Fibroblast of the conjunctiva (primary cell): ENCODE measurements around the gene RFTN1.

Experiments used
- DNase-seq: peaks from one replicate; pipeline ENCODE4 v3.0.0-alpha.2; 2010; ENCODE audit warnings: low read depth

The RFTN1 gene, protein sequence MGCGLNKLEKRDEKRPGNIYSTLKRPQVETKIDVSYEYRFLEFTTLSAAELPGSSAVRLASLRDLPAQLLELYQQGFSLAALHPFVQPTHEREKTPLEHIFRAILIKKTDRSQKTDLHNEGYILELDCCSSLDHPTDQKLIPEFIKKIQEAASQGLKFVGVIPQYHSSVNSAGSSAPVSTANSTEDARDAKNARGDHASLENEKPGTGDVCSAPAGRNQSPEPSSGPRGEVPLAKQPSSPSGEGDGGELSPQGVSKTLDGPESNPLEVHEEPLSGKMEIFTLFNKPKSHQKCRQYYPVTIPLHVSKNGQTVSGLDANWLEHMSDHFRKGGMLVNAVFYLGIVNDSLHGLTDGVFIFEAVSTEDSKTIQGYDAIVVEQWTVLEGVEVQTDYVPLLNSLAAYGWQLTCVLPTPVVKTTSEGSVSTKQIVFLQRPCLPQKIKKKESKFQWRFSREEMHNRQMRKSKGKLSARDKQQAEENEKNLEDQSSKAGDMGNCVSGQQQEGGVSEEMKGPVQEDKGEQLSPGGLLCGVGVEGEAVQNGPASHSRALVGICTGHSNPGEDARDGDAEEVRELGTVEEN

GRCh38 chr3:16513141-16514020, at the start of gene RFTN1:
RFTN1 (minus strand) TSS chr3:16513699; CDS start chr3:16493869, 19,830 bp downstream.
- no peak for DNase-seq

DNA sequence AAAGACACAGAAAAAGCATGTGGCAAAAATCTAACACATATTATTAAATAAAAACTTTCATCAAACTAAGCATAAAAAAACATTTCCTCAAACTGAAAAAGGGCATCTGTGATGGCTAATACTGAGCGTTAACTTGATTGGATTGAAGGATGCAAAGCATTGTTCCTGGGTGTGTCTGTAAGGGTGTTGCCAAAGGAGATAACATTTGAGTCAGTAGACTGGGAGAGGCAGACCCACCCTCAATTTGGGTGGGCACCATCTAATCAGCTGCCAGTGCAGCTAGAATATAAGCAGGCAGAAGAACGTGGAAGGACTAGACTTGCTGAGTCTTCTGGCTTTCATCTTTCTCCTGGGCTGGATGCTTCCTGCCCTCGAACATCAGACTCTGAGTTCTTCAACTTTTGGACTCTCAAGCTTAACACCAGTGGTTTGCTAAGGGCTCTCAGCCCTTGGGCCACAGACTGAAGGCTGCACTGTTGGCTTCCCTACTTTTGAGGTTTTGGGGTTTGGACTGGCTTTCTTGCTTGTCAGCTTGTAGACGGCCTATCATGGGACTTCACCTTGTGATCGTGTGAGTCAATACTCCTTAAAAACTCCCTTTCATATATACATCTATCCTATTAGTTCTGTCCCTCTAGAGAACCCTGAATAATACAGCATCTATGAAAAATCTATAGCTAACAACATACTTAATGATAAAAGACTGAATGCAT, 46.3 kb upstream of the RFTN1 start:
- DNase-seq: no peak

GRCh38 chr3:16554126-16554525, 40.6 kb upstream of the RFTN1 start:
- no peak for DNase-seq

DNA sequence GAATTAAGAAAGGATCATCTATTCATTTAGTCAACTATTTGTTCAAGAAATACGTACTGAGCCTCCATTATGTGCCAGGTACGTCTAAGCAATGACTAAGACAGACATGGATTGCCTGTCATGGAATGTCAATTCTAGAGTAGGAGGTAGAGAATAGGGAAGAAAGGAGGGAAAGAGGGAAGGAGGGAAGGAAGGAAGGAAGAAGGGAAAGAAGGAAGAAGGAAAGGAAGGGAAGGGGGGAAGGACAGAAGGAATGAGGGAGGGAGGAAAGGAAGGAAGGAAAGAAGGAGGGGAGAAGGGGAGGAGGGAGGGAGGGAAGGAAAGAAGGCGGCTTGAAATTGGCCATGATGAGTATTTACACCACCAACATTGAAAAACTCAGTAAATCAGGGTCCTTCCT, 39.3 kb upstream of the RFTN1 start:
- DNase-seq: no peak

GRCh38 chr3:16551342-16551976, 38.0 kb upstream of the RFTN1 start:
- DNase-seq: no peak

GRCh38 chr3:16550676-16551341, 37.3 kb upstream of the RFTN1 start:
- DNase-seq: peak; percentile 83

DNA sequence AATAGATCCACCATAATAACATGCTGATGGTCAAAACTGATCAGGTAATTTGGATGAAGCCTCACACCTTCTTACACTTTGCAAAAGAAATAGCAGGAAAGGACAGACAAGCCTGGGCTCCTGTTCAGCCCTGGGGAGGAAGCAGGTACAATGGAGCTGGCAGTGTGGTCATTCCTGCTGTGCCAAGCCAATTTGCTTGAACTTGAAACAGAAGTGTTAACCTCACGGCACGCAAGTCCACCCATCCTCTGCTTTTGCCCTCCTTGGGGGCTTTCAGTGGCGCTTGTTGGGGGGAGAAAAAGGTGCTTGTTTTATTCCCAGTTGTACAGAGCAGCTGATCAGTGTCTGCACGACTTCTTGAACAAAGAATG, 36.8 kb upstream of the RFTN1 start:
- no peak for DNase-seq

DNA sequence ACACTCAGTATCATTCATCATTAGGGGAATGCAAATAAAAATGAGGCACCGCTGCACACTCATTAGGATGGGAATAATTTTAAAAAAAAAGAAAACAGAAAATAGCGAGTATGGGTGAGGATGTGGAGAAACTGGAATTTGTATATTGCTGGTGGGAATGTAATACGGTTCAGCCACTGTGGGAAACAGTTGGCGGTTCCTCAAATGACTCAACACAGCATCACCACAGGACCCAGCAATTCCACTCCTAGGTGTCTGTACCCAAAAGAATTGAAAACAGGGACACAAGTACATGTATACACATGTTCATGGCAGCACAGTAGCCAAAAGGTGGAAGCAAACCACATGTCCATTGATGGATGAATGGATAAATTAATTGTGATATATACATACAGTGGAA, 35.2 kb upstream of the RFTN1 start:
- DNase-seq: no peak

DNA sequence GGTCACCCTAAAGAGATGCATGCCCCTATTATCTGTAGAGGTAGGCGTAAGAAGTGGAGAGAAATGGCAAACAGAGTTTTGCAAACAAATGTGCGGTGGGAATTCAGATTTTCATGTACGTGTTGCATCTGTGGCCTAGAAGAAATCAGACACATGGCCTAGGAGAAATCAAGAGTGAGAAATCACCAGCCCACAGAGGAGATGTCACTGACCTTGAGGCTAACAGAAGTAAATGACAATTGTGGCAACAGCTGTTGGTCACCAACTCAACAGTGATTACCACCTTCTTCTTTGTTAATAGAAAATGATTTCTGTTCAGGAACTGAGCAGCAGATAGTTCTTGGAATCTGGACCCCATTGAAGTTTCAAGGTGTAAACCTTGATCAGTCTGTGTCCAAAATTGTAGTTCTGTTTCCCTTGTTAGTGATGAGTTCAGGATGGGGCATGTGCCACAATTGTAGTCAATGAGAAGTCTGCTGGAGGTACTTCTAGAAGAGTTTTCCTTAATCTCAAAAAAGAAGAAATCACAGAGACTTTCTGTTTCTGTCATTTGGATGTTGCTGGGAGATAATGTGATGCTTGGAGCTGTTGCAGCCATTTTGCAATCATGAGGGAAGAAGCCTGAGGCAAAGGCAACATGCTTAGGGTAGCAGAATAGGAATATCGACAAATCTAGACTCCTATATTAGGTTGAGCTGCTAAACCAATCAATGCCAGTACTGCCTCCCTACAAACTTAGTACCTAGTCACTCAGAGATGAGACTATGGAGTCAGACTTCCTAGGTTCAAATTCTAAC, 34.3 kb upstream of the RFTN1 start:
- DNase-seq: no peak

DNA sequence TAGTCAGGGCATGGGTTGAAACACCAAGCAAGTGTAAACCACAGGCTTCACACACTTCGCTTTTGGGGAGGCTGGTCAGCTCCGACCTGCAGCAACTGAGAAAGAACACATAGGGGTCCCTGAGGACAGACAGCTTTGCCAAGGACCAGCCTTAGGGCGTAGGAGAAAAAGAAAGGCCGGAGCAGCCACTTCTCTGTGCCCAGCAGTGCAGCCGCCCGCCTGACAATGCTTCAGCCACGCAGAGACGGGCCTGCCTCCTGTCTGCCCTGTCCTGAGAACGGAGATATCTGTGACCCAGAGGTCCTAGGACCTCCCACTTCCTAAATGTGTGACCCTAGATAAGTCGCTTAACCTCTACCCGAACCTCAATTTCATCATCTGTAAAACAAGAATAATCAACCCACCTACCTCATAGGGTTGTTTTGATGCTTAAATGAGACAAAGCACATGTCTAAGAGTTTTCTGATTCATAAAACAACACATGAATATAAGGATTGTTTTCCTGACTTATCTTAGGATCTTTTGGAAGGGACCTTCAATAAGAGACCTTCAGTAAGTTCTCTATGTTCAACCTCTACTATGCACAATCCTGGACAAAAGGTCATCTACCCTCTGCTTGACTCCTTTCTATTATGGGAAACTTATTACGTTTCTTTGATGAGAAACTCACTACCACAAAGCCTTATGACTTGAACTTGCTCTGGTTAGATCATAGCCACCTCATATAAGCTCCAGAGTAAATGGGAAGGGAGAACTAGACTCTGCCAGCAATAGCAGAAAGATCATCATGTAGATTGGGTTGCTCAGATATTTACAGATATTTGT, 32.9 kb upstream of the RFTN1 start:
- DNase-seq: no peak

DNA sequence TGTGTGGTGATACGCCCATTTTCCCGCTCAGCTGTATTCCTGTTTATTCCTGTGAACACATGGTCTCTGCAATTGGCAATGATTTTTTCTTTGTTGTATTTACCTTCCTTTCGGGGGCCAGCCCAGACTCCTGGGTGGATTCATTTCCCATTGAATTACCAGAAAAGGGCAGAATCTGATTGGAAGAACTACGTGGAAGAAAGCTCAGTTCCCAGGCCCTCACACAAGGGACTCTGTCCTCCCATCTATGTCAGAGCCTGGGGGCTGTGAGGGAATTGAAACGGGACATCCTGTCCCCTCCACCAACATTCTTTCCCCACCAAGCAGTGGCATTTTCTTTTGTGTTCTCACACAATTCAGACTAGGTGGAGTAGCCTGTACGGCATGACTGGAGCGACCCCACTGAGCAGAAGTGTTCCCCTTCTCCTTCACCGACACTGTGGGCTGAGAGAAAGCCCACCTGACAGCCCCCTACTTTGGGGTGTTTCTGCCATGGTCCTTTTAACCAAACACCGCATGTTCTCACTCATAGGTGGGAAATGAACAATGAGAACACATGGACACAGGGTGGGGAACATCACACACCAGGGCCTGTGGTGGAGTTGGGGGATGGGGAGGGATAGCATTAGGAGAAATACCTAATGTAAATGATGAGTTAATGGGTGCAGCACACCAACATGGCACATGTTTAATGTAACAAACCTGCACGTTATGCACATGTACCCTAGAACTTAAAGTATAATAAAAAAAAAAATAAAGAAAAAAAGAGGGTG, 32.1 kb upstream of the RFTN1 start:
- no peak for DNase-seq

DNA sequence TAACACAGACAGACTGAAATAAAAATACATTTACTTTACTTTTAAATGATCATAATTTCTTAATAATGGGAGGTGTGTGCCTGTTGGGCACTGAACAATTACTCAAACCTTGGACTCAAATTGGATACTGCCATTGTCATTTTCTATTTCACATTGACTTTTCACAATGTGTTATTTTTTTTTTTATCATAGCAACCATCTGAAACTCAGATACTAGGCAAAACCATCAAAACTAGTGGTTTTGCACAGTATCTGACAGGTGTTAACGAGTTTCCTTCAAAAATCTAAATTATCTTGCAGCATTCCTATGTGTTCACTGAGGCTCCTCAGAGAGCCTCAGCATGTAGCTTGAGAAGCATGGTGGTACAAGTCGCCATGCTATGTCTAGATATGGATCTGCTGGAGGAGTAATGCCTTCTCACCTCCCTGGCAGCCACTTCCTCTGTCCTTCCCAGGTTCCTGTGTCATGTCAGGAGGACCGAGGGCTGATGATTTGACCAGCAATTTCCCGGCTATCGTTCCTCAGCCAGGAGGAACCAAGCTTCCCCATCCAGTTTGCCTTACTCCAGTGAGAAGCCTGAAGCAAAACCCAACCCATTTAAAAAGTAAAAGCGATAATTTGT, 29.9 kb upstream of the RFTN1 start:
- no peak for DNase-seq

- no peak for DNase-seq
These were observed 25.0 kb upstream of the RFTN1 start for GRCh38 chr3:16538507-16538906.

DNA sequence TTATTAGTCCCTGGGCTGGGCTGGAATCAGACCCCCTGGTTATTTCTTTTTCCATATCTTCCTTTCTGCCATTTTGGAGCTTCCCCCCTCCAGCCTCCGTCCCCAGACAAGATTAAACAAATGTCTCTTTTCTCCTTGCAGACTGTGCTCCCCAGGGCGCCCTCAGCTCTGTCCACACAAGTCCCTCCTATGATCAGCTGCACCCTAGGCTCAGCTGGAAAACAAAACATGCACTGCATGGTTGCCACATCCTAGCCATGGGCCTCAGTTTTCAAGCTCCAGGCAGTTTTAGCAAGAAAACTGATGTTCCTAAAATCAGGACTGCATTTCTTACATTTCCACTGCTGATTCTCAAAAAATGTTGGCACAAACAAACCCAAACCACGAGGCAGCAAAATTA, 23.5 kb upstream of the RFTN1 start:
- DNase-seq: no peak

DNA sequence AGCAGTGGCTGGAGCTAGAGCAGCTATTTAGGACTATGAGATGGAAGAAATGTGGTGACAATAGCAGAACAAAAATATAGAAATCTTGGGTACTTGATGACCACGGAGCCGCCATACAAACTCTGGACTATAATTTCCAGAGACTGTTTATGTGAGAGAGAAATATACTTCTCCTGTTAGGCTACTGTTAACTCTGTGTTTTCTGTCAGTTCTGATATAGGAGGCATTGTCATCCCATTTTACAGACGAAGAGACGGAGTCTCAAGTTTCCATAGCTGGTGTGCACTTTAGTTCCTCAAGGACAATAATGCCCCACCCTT, 22.8 kb upstream of the RFTN1 start:
- DNase-seq: no peak

- no peak for DNase-seq
These were observed 21.3 kb upstream of the RFTN1 start for GRCh38 chr3:16534640-16535262.

- no peak for DNase-seq
These were observed 20.6 kb upstream of the RFTN1 start for GRCh38 chr3:16533928-16534574.
